ENCODE measurements around the gene C1QTNF1. TPM values are rescaled to one million over a fixed set of nuclear protein-coding genes. Genes with fewer than 3 reads are reported as not detected.

The C1QTNF1 gene
- total RNA-seq, 4 donors from 2014 or later: 58.8 to 135 (median 73.7) TPM

GRCh38 chr17:79010304-79010646 lies 13.7 kb upstream of the C1QTNF1 start:
- Histone ChIP-seq H3K27ac (peak overlapping the region in 1 of 3 donors; percentile 86), H3K27me3 (no peaks in the 10 kb centered on the region), H3K36me3 (no peaks in the 10 kb centered on the region), H3K9me3 (no peaks in the 10 kb centered on the region), H3K4me3 (replicated peaks in 1 of 3) (peak overlapping the region in 1 of 3 donors; percentile 98), H3K4me1 (peaks cover 27 to 32% of the 10 kb centered on the region in 2 donors)
- no peak for DNase-seq
- 62 to 67% methylated on average over 7 of the region's 7 CpGs for WGBS, 2 donors
- intact Hi-C loops (cut with DNase I): no loop called here
- TF ChIP-seq CTCF (IDR thresholded peaks at IDR 0.05): no peak
- no peak for TF ChIP-seq POLR2A (IDR thresholded peaks at IDR 0.05)

- no peaks in the 10 kb centered on the region for H3K27me3 ChIP-seq
- TF ChIP-seq CTCF (IDR thresholded peaks at IDR 0.05) (no peak), POLR2A (IDR thresholded peaks at IDR 0.05) (no peak)
- peaks cover 17 to 19% of the 10 kb centered on the region in 2 donors for H3K4me1 ChIP-seq
- no peak overlapping the region for H3K27ac ChIP-seq
- no peak overlapping the region for H3K4me3 ChIP-seq (replicated peaks in 1 of 3)
- intact Hi-C loops (cut with DNase I): no loop called here
- no peaks in the 10 kb centered on the region for H3K9me3 ChIP-seq
- WGBS, 2 donors: 77% methylated on average over 5 of the region's 5 CpGs
- no peak for DNase-seq
- H3K36me3 ChIP-seq: no peaks in the 10 kb centered on the region
Measured at GRCh38 chr17:79011451-79012147, 12.4 kb upstream of the C1QTNF1 start.

GRCh38 chr17:79012563-79013134 lies 11.3 kb upstream of the C1QTNF1 start:
- no peak for DNase-seq
- intact Hi-C loops (cut with DNase I): no loop called here
- TF ChIP-seq POLR2A (IDR thresholded peaks at IDR 0.05) (no peak), CTCF (IDR thresholded peaks at IDR 0.05) (no peak)
- no peaks in the 10 kb centered on the region for H3K9me3 ChIP-seq
- no peak overlapping the region for H3K4me3 ChIP-seq (replicated peaks in 1 of 3)
- no peaks in the 10 kb centered on the region for H3K27me3 ChIP-seq
- H3K27ac ChIP-seq: no peak overlapping the region
- 74 to 78% methylated on average over 6 of the region's 6 CpGs for WGBS, 2 donors
- peaks cover 17 to 19% of the 10 kb centered on the region in 2 donors for H3K4me1 ChIP-seq
- no peaks in the 10 kb centered on the region for H3K36me3 ChIP-seq

GRCh38 chr17:79014158-79014758 lies 9.7 kb upstream of the C1QTNF1 start:
- intact Hi-C loops (cut with DNase I): no loop called here
- Histone ChIP-seq H3K27me3 (no peaks in the 10 kb centered on the region), H3K9me3 (no peaks in the 10 kb centered on the region), H3K27ac (no peak overlapping the region), H3K36me3 (no peaks in the 10 kb centered on the region), H3K4me3 (replicated peaks in 1 of 3) (no peak overlapping the region), H3K4me1 (peaks cover 4 to 5% of the 10 kb centered on the region in 2 donors)
- DNase-seq: no peak
- 70 to 77% methylated on average over 2 of the region's 2 CpGs for WGBS, 2 donors
- TF ChIP-seq POLR2A (IDR thresholded peaks at IDR 0.05): no peak
- TF ChIP-seq CTCF (IDR thresholded peaks at IDR 0.05): no peak

All from thyroid gland (tissue), 4 donors.